Measurements from ENCODE around the gene TRAK1.

GRCh38 chr3:42189736-42190135 lies 98.6 kb downstream of the TRAK1 start:
- TF ChIP-seq, protein P1, sequence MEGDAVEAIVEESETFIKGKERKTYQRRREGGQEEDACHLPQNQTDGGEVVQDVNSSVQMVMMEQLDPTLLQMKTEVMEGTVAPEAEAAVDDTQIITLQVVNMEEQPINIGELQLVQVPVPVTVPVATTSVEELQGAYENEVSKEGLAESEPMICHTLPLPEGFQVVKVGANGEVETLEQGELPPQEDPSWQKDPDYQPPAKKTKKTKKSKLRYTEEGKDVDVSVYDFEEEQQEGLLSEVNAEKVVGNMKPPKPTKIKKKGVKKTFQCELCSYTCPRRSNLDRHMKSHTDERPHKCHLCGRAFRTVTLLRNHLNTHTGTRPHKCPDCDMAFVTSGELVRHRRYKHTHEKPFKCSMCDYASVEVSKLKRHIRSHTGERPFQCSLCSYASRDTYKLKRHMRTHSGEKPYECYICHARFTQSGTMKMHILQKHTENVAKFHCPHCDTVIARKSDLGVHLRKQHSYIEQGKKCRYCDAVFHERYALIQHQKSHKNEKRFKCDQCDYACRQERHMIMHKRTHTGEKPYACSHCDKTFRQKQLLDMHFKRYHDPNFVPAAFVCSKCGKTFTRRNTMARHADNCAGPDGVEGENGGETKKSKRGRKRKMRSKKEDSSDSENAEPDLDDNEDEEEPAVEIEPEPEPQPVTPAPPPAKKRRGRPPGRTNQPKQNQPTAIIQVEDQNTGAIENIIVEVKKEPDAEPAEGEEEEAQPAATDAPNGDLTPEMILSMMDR (IDR thresholded peaks at IDR 0.05) = no peak
- TF ChIP-seq POLR2A (IDR thresholded peaks at IDR 0.05) = no peak
